DOHH2 (cell line): ENCODE results near the gene SPINK6.

Experiments used
- H3F3A ChIP-seq: fragments of 200-600 bp; sonication (generic), shearing (Covaris generic); 2 replicates; pipeline ENCODE4 v1.6.0; 2016; ENCODE audit warnings: antibody characterized with exemption, mild to moderate bottlenecking; ENCODE audit not compliant: control insufficient read depth, insufficient read depth
- H3K27ac ChIP-seq: fragments of 200-600 bp; sonication (generic); 2 replicates; pipeline ENCODE4 v1.5.1; 2014; ENCODE audit warnings: low read depth, mild to moderate bottlenecking, low read length, moderate library complexity
- H3K27me3 ChIP-seq: fragments of 200-600 bp; sonication (generic); 2 replicates; pipeline ENCODE4 v1.6.1; 2014; ENCODE audit warnings: mild to moderate bottlenecking, low read length, mixed read lengths; ENCODE audit not compliant: control insufficient read depth
- H3K36me3 ChIP-seq: fragments of 200-600 bp; sonication (generic); 2 replicates; pipeline ENCODE4 v1.6.1; 2014; ENCODE audit warnings: mild to moderate bottlenecking, low read length, moderate library complexity, mixed read lengths; ENCODE audit not compliant: control insufficient read depth
- H3K4me1 ChIP-seq: fragments of 200-600 bp; sonication (generic); 2 replicates; pipeline ENCODE4 v1.6.1; 2014; ENCODE audit warnings: mild to moderate bottlenecking, low read length, mixed read lengths; ENCODE audit not compliant: control insufficient read depth
- H3K4me2 ChIP-seq: fragments of 200-600 bp; sonication (generic); 2 replicates; pipeline ENCODE4 v1.6.0; 2014; ENCODE audit warnings: mild to moderate bottlenecking, low read length, moderate library complexity
- H3K4me3 ChIP-seq: fragments of 200-600 bp; sonication (generic); 2 replicates; pipeline ENCODE4 v1.5.1; 2014; ENCODE audit warnings: mild to moderate bottlenecking, low read length, mixed read lengths
- H3K79me2 ChIP-seq: fragments of 200-600 bp; sonication (generic); 2 replicates; pipeline ENCODE4 v1.6.1; 2014; ENCODE audit warnings: mild to moderate bottlenecking, low read length, mixed read lengths; ENCODE audit not compliant: control insufficient read depth
- H3K9me2 ChIP-seq: fragments of 200-600 bp; sonication (generic); replicated peaks from 2 replicates; pipeline ENCODE4 v1.6.1; 2014; ENCODE audit warnings: mild to moderate bottlenecking, low read length, mixed read lengths; ENCODE audit not compliant: control insufficient read depth
- H3K9me3 ChIP-seq: fragments of 200-600 bp; sonication (generic); 2 replicates; pipeline ENCODE4 v1.6.1; 2014; ENCODE audit warnings: antibody characterized with exemption, low read length, mixed read lengths; ENCODE audit not compliant: control insufficient read depth, insufficient read depth
- H4K20me1 ChIP-seq: fragments of 200-600 bp; sonication (generic); 2 replicates; pipeline ENCODE4 v1.6.0; 2014; ENCODE audit warnings: low read depth, mild to moderate bottlenecking, antibody characterized with exemption, low read length, moderate library complexity; ENCODE audit not compliant: control insufficient read depth, insufficient read depth
- CTCF ChIP-seq: fragments of 200-600 bp; sonication (generic); IDR thresholded peaks from one replicate; pipeline ENCODE4 v1.5.1; 2014; ENCODE audit warnings: antibody characterized with exemption, mild to moderate bottlenecking, low read depth, low read length; ENCODE audit not compliant: poor library complexity, severe bottlenecking
- EZH2phosphoT487 ChIP-seq: fragments of 200-600 bp; sonication (generic); IDR thresholded peaks from 2 replicates; pipeline ENCODE4 v1.6.1; 2017; ENCODE audit warnings: borderline replicate concordance, mild to moderate bottlenecking, antibody characterized with exemption, low read length, moderate library complexity, mixed read lengths

Gene SPINK6

GRCh38 chr5:148163345-148163744 is 39.5 kb upstream of the SPINK6 start:
- H3K4me1 ChIP-seq: no peaks in the 10 kb centered on the region
- H3K27me3 ChIP-seq: no peaks in the 10 kb centered on the region; the same call in 1 of the 2 replicates
- H3F3A ChIP-seq: no peaks in the 10 kb centered on the region
- H3K9me2 ChIP-seq: no peaks in the 10 kb centered on the region
- no peaks in the 10 kb centered on the region for H4K20me1 ChIP-seq
- H3K4me3 ChIP-seq: no peak overlapping the region
- H3K9me3 ChIP-seq: no peaks in the 10 kb centered on the region
- H3K79me2 ChIP-seq: no peaks in the 10 kb centered on the region
- H3K36me3 ChIP-seq: no peaks in the 10 kb centered on the region
- H3K27ac ChIP-seq: no peak overlapping the region
- H3K4me2 ChIP-seq: no peak overlapping the region
- no peak for TF ChIP-seq EZH2phosphoT487
- no peak for TF ChIP-seq CTCF

- Histone ChIP-seq H4K20me1 (no peaks in the 10 kb centered on the region), H3K27me3 (peaks cover 4% of the 10 kb centered on the region), H3K4me2 (no peak overlapping the region), H3K9me3 (no peaks in the 10 kb centered on the region), H3K27ac (no peak overlapping the region), H3K36me3 (no peaks in the 10 kb centered on the region), H3K9me2 (no peaks in the 10 kb centered on the region), H3F3A (no peaks in the 10 kb centered on the region), H3K4me1 (no peaks in the 10 kb centered on the region), H3K79me2 (no peaks in the 10 kb centered on the region), H3K4me3 (no peak overlapping the region)
- no peak for TF ChIP-seq EZH2phosphoT487
- no peak for TF ChIP-seq CTCF
Measured at GRCh38 chr5:148166550-148167283, 36.1 kb upstream of the SPINK6 start.

DNA sequence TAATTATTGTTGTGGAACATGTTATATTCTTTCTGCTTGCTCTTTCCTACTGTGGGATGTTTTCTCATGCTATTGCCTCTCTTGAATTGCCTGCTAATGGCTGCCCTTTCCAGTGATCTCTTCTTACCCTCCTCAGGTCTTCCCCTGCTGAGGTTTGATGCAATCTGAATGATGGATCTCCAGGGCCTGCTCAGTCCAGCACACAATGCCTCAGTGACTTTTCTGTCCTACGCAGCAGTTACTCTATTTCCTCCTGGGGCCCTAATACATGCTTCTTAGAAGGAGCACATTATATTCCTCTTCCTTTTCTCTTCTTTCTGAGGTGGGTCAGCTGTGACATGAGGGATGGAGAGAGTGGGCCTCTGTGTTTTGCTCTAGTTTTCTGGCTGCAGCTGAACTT is 34.6 kb upstream of the SPINK6 start, which contains the start of gene SPINK14:
TSS of gene SPINK14 (plus strand) at position 301 of the 400 bp plus-strand sequence. CDS start 1,187 bp downstream, outside the sequence.
- H3K79me2 ChIP-seq: no peaks in the 10 kb centered on the region
- H3F3A ChIP-seq: no peaks in the 10 kb centered on the region
- no peaks in the 10 kb centered on the region for H3K9me2 ChIP-seq
- no peaks in the 10 kb centered on the region for H4K20me1 ChIP-seq
- no peaks in the 10 kb centered on the region for H3K36me3 ChIP-seq
- no peak within 1 kb of the TSS for H3K27ac ChIP-seq
- no peak within 1 kb of the TSS for H3K4me2 ChIP-seq
- no peaks in the 10 kb centered on the region for H3K9me3 ChIP-seq
- no peak within 1 kb of the TSS for H3K4me3 ChIP-seq
- TF ChIP-seq CTCF (no peak), EZH2phosphoT487 (no peak)
- no peaks in the 10 kb centered on the region for H3K4me1 ChIP-seq
- H3K27me3 ChIP-seq: peaks cover 4% of the 10 kb centered on the region
